HCT116 (cell line): ENCODE data around the gene FGGY.

Experiments used
- ATF3 ChIP-seq: IDR thresholded peaks from 2 replicates; pipeline ENCODE4 v1.6.1; 2012
- CTCF ChIP-seq, 3 experiments: fragments of 200-600 bp in 1 of 3; sonication (generic) in 1 of 3; IDR thresholded peaks in 2 of 3; conservative IDR thresholded peaks in 1 of 3; 2 replicates each; pipeline ENCODE4 v1.5.1; 2012 to 2017; ENCODE audit warnings: low read depth in 2 of 3, low read length in 2 of 3, antibody characterized with exemption in 1 of 3, borderline replicate concordance in 1 of 3, control low read depth in 1 of 3, mild to moderate bottlenecking in 1 of 3, mixed read lengths in 1 of 3, mixed run types in 1 of 3, moderate library complexity in 1 of 3; ENCODE audit not compliant: insufficient read depth in 1 of 3
- POLR2AphosphoS5 ChIP-seq: IDR thresholded peaks from 2 replicates; pipeline ENCODE4 v1.6.1; 2011; ENCODE audit warnings: mild to moderate bottlenecking, low read depth, low read length, moderate library complexity
- RAD21 ChIP-seq: IDR thresholded peaks from 2 replicates; pipeline ENCODE4 v1.6.1; 2012; ENCODE audit warnings: low read depth, mild to moderate bottlenecking
- ZBTB33 ChIP-seq: IDR thresholded peaks from 2 replicates; pipeline ENCODE4 v1.6.1; 2011; ENCODE audit warnings: mild to moderate bottlenecking, low read length, moderate library complexity; ENCODE audit not compliant: insufficient replicate concordance; ENCODE audit errors: extremely low read depth

- TF ChIP-seq CTCF (IDR thresholded peaks at IDR 0.05 in 2 of 3, conservative IDR thresholded peaks at IDR 0.05 in 1 of 3; ENCODE audit: borderline replicate concordance in 1 of 3, insufficient read depth in 1 of 3, low read depth in 2 of 3, low read length in 2 of 3) = no peak
- TF ChIP-seq POLR2AphosphoS5 = no peak
- TF ChIP-seq RAD21 = no peak
- TF ChIP-seq ZBTB33 = no peak
- no peak for TF ChIP-seq ATF3
These were observed 464.5 kb downstream of the FGGY start for GRCh38 chr1:59761443-59761842.
